NCI-H748 (cell line): Measurements from ENCODE around the gene SIRT7.
"Not testable (repeated sequence)": the region's sequence is repeated elsewhere in the genome, so short reads cannot be mapped to it uniquely, and the experiment has no call there.

Source experiments
- DNase-seq: peaks from one replicate; lab custom pipeline; 2025; ENCODE audit not compliant: unreplicated experiment; lab: John Stamatoyannopoulos, UW

Gene SIRT7

GRCh38 chr17:81921996-81922565, 4.1 kb upstream of the SIRT7 start:
- DNase-seq, result no peak

DNA sequence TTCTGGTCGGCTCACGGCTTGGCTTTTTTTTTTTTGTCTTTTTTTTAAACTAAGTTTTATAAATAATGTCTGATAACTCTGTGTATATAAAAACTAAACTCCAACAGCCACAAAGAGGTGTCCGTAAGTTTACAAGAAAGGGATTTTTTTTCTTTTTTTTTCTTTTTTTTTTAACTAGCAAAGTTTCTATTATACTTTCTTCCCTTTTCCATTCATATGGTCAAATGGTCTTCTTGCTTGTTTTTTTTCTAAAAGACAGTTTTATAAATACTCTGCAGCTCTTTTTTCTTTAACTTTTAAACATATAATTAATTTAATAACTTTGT, 3.5 kb upstream of the SIRT7 start:
- DNase-seq, result no peak

DNA sequence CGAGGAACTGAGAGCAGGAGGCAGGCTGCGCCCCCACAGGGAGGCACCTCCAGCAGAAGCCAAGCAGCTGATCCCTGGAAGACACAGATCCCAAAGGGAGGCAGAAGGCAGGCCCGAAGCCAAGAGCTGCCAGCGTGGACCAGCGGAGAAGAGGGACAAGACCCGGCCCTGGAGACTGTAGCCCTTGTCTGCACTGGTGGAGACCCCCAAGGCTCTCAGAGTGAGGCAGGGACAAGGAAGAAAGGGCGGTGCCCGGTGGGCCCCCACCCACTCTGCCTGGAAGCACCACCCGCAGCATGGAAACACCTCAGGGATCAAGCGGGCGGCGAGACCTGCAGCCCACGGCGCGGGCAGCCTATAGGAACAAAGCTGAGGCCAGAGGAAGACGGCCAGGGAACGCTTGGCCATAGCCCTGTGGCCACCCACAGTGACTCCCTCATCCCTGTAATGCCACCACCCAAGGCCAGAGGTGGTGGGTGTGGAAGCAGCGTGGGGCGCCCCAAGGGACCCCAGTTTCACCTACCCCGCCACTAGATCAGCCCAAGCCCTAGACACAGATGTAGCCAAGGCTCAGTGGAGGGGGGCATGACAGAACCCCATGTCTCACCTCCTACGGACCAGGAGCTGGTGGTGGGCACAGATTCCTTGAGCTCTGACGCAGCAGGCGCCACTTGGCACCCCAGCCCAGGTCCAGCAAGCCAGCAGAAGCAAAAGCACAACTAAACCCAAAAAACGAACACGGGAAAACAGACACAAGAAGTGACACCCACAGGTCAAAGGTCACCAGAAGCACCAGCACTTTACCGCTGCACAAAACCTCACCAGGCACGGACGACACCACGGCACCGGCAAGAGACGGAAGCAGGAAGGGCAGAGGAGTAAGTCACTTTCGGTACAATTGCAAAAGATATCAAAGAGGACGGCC, 2.9 kb upstream of the SIRT7 start:
- DNase-seq, result no peak

GRCh38 chr17:81918832-81919545, 1.0 kb upstream of the SIRT7 start:
- DNase-seq, result no peak

DNA sequence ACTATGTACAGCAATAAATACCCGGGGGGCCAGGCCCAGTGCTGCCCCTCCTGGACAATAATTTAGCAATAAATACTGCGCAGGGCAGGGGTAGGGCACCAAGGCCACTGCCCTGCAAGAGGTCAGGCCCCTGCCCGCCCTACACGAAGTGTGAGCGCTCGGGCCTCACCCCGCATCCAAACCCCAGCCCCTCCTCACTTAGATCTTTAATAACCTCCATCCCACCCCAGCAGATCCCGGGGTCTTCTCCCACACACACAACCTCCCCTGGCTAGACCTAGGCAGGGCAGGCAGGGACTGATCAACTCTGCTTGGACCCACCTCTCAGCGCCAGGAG, 325 bp upstream of the SIRT7 start:
- DNase-seq, result not testable (repeated sequence)

DNA sequence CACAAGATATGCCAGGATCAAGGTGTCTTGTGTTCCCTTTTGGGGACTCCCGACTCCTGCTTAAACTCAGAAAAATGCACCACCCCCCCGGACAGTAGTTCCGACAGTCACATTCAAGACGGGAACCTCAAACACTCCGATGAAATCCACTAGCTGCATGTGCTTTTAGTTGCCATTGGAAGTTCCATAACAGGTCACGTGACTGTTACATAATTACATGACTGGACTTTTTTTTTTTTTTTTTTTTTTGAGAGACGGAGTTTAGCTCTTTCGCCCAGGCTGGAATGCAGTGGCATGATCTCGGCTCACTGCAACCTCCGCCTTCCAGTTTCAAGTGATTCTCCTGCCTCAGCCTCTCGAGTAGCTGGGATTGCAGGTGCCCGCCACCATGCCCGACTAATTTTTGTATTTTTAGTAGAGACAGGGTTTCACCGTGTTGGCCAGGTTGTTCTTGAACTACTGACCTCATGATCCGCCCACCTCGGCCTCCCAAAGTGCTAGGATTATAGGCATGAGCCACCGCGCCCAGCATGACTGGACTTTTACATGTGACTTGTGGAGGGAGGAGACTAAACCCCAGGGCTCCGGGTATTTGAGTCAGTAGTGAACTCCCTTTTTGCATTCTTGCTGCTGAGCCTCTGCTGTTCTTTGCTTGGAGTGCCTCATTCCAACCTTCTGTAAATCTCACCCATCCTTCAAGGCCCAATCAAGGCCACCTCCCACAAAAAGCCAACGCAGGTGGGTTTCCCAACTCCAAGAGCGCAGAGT, 1.6 kb downstream of the SIRT7 start:
- no peak for DNase-seq

GRCh38 chr17:81915331-81915730, 2.6 kb downstream of the SIRT7 start:
- DNase-seq, result no peak

DNA sequence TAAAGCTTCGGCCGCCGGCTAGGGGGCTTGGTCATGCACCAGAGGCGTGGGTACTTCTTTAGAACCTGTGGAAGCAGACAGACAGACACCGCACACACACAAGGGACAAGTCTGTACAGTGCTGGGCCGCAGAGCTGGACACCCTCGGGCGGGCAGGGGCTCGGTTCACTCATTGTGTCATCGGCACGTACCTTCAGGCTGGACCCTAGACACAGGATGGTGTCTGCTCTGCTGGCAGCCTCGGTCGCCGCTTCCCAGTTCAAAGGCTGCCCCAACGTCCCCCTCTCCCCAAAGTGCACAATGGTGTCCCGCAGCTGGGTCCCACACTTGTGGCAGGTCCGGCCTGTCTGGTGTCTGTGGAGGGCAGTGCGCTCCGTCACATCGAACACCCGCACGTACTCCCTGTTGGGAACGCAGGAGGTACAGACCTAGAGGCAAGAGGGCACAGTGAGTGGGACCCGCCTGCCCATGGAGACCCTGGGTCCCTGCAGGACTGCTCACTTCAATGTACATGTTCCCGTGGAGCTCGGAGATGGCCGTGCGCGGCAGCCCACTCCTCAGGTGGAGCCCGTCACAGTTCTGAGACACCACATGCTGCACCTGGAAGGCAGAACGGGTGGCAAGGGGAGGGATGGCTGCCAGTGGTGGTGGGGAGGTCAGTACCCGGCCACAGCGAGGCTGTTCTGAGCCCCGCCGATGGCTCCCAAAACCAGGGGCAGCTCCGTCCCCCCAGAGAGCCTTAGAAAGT, 3.7 kb downstream of the SIRT7 start:
- no peak for DNase-seq

GRCh38 chr17:81913394-81914102, 4.4 kb downstream of the SIRT7 start:
- no peak for DNase-seq

- no peak for DNase-seq
Measured at GRCh38 chr17:81912441-81913309, 5.3 kb downstream of the SIRT7 start.

GRCh38 chr17:81911969-81912368, 6.0 kb downstream of the SIRT7 start:
- DNase-seq, result no peak

DNA sequence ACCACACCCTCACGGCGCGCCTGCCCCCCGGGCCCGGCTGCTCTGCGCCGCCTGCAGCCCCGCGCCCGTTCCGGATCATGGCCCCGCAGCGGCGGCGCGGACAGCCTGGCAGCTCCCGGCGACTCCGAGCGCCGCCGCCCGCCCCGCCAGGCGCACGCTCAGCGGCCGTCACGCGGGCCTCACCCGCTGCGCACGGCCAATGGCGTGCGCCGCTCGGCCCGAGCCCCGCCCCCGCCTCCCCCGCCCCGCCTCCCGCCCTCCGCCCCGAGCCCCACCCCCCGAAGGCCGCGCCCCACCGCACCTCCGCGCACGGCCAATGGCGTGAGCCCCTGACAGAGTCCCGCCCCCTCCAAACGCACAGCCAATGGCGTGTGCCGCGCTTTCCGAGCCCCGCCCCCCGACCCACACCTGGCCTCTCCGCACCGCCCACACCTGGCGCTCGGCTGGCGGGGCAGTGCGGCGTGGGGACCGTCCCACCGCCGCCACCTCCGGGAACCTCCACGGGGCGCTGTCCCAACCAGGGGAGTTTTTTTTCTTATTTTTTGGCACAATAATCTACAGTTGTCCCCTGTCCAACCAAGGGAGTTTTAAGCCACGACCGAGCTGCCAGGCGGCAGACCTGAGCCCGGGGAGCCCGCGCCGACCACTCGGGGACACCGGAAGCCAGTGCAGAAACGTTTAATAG, 6.6 kb downstream of the SIRT7 start, which contains the start of gene PCYT2:
Gene PCYT2 (minus strand): TSS at position 123 of the 685 bp plus-strand sequence. CDS start 44 bp downstream, at position 79.
- peak; percentile 91 for DNase-seq

DNA sequence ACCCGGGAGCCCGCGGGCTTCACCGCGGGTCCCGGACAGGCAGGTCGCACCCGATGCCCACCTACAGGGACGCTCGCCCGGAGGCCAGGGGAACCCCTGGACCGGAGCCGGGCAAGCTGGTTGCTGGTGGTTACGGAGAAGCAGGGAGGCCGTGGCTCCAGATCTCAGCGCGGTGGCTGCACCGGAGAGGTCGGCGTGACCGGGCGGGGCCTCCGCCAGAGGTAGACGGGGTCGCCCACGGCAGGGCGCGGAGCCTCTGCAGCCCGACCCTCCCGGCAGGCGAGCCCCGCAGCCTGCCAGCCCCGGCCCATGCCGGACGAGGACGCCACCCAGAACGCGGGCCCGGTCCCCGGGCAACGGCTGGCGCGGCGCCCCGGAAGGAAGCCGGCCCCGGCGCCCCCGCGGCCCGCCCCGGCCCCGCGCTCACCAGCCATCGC, 7.1 kb downstream of the SIRT7 start:
- peak; percentile 51 for DNase-seq

- peak; percentile 45 for DNase-seq
Measured at GRCh38 chr17:81909966-81910839, 7.8 kb downstream of the SIRT7 start.

DNA sequence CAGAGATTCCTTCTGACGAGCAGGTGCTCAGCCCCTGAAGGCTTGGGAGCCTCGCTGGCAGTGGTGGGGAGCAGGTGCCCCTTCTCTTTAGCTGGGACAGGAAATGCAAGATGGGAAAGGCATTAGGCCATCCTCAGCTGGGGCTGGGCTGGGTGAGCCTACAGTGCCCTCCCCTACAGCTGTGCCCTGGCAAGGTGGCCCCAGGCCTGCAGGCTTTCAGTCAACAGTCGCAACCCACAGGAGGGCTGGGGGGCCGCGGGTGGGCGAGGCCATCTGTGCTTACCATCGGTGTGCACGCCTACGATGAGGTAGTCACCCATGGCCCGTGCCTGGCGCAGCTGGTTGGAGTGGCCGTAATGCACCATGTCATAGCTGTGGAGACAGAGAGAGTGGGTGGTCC, 8.7 kb downstream of the SIRT7 start:
- no peak for DNase-seq

DNA sequence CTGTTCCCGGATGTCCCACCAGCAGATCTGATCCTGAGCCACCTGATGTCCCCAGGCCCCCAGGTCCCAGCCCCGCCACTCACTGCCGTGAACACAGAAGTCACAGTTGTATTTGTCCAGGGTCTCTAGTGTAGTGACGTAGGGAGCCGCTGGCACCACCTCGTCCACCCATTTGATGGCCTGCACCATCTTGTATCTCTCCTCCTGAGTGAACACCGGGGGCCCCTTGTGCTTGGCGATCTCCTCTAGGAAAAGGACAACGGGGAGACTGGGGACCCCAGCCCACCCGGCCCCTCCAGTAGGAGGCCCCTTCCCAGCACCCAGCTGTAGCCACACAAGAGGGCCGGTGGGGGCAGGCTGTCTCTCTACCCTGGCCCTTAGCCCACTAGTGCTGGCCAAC, 9.2 kb downstream of the SIRT7 start:
- no peak for DNase-seq
